G401.6 (cell line): ENCODE data around the gene FOXN4.

Experiments
- FAIRE-seq: peaks from 2 replicates; lab custom pipeline; 2012; peaks lifted over from hg19 to GRCh38; lab: Jason Lieb, UNC

The FOXN4 gene

DNA sequence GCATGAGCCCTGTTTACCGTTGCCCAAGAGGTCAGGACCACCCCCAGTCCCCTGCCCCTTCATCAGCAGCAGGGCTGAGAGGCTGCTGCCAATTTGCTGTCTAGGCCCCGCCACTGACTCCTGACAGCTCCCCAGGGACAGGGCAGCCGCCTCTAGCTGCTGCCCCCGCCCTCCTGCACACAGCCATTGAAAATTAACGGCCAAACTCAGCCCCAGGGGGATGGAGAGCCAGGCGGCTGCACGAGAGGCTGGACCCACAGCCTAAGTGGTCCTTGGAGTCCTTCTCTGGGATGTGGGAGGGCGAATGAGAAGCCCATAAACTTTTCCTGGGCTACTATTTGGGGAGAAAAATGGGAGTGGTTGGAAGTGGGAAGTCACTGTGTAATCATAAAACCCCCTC lies 4.6 kb downstream of the FOXN4 start:
- no peak for FAIRE-seq

DNA sequence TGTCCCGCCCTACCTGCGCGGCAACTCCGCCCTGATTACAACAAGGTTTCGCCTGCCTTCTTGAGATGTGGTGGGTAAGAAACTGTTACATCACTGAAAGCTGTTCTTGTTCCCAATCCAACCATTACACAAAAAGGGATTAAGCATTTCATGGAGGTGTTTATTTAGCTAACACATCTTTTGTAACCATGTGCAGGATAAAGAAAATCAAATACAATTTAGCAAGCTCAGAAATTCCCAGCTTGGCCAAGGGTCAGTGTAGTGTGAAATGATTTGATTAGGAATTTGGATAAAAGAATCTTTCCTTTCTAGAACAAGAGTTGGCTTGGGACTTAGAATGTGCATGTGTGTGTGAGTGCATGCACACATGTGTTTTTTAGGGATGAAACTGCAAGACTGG lies 6.3 kb downstream of the FOXN4 start:
- no peak for FAIRE-seq

DNA sequence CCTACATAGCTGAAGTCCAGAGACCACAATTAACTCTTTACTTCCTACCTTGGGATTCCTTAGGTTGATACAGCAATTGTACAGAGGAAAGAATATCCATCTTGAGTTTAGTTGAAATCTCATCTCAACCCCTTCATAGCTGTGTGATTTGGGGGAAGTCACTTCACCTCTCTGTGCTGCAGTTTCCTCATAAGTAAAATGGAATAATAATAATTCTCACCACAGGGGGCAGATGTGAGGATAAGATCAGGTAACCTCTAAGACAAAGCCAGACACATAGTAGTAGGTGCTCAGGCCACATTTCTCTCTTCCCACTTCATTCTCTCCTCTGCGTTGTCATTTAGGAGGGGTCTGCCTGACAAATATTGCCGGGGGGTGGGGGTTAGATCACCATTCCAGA lies 6.7 kb downstream of the FOXN4 start:
- no peak for FAIRE-seq

DNA sequence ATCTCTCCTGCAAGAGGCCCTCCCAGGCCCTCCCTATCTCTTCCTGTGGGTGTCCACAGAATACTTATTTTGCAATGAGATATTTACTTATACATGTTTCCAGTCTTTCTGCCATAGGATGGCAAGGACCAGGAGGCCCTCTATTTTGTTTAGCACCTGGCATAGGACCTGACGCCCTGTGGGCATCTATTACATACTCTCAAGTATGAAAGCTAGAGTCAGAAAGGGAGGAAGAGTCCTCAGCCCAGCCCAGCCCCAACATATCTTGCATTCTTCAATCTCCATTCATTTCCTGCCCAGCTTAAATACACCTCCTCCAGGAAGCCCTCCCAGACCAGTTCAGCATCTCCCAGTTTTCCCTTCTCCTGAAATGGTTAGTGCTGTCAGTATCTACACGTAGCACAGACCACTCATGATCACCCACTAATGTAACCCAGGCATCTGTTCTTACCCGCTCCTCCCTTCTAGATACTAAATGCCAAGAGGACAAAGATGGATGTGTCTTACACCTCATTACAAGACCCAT lies 7.4 kb downstream of the FOXN4 start:
- no peak for FAIRE-seq

DNA sequence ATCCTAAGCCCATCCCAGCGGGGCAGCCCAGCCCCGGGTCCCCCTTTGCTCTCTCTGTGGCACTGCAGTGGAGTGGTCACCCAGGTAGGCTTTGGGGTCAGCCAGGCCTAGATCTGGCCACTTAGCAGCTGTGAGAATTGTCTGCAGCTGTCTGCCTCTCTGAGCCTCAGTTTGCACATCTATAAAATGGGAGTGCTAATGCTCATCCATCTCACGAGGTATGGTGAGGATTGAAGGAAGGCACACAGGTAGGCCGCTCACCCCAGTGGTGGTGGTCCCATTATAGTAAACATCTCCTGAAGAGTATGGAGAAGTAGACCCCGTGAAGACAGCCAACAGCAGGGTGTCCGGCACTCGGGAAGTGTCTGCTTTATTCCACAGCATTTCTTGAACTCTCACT lies 9.2 kb downstream of the FOXN4 start:
- no peak for FAIRE-seq

DNA sequence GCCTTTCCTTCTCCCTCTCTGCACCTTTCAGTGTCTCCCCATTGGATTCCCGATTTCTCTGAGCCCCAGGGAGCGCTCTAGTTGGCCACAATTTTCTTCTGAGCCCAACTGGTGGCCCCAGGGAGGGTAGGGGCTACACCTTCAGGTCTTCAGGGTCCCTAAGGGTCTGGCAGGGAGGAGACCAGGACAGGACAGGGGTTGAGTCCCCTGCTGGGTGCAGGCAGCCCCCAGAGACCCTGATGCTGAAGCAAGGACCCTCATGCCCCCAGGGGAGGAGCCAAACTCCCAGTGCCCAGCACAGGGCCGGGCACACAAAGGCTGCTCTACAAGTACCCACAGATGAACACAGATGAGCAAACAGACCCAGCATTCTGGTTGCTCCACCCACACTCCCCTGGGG lies 12.7 kb downstream of the FOXN4 start:
- no peak for FAIRE-seq

DNA sequence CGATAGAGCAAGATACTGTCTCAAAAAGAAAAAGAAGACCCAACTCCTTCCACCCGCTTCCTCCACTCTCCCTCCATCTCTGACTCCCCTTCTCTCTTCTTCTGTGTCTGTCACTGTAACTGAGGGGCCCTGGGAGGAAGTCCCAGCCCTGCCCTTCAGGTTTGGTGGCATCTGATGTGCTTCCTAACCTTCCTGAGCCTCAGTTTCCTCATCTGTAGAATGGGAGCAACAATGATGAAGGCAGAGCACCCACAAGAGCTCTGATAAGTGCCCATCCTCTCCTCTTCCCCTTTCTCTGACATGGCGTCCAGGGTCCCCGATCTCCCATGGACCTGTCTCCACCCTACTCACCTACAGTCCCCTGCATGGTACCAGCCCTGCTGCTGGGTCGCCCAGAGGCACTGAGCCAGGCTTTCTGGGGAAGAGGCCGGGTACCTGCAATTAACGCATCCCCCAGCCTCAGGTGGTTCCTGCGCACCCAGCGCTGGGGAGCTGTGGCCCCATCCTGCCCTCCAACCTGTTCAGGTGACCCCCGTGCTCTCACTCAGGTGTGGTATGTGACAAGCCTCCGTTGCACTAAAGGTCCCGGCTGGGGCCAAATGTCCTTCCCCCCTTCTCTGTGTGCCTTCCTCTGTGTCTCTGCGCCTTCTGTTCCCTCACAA lies 13.2 kb downstream of the FOXN4 start:
- FAIRE-seq: no peak

DNA sequence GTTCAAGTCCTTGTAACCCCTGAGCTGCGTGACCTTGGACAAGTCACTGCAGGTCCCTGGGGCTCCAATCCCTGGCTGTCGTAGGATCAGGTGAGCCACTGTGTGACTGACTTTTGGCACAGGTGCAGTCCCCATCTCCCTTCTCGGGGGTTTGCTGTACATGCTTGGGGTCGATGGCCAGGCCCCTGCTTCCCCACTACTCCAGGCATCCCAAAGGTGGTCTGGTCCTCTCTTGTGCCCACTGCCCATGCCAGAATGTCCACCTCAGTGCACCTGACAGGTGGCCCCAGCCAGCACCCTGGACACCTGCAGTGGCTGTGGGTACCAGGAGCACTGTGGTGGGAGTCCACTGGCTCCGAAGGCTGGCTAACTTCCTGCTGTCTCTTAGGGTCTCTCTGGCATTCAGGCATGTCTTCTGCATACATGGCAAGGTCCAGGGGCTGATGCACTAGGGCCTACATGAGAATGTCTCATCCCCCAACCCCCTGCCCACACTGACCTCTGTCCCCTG lies 14.7 kb downstream of the FOXN4 start:
- no peak for FAIRE-seq

DNA sequence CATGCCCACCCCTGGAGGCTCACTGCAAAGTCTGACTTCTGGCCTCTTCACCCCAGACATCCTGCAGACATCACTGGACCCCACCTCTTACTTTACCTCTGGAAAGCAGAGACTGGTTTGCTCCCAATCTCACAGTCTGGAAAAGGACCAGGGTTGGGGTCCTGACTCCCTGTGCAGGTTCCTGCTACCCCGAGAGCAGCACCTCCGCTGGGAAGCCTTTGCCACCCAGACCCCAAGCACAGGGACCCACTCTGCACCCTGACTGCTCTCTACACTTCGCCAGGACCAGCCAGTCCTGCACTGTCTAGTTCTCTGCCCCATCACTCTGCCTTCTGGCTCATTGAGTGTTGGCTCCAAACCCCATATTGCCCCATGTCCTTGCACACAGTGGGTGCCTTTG lies 16.0 kb downstream of the FOXN4 start:
- no peak for FAIRE-seq

DNA sequence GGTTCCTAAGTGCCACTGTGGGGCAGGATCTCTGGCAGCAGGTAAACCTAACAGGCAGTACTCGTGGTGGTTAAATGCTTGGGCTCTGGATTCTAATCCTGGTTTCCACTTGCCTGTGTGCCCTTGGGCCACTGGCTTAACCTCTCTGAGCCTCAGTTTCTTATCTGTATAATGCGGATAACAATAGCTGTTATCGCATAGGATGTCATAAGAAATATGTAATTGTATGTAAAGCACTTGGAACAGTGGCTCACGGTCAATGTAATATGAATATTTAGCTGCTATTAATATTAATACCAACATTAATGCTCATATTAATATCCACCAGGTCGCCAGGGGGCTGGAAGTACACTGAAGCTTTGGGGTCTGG lies 16.8 kb downstream of the FOXN4 start:
- no peak for FAIRE-seq

DNA sequence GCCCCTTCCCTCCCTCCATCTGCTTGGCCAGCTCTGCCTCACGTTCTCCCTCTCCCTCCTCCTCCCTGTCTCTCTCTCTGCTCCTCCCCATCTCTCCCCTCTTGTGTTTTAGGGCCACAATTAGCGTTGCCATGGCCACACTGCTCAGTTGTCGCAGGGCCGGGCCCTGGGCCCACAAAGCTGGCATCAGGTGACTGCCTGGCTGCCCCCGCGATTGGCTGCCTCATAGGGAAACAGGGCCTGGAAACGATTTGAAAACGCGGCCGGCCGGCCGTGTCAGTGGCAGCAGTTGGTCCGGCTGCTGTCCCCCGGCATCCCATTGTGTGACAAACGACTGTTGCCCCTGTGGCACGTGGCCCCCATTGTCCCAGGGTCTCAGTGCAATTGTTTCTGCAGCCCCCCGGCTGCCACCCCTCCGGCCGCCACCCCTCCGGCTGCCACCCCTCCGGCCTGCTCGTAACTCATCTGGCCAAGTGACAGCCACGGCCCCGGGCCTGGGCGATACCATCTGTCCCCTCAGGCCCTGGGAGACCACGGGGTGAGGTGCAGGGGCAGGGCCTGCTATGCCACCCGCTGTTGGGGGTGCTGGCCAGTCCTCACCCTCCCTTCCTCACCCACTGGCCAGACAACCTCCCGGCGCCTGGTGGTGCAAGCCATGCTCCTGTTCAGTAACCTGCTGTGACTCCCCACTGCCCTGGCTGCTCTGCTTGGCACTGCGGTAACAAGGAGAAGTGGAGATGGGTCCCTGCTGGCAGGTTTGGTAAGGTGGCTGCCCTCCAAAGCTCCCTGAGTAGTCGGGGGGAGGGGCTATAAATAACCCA lies 17.4 kb downstream of the FOXN4 start:
- FAIRE-seq: no peak

DNA sequence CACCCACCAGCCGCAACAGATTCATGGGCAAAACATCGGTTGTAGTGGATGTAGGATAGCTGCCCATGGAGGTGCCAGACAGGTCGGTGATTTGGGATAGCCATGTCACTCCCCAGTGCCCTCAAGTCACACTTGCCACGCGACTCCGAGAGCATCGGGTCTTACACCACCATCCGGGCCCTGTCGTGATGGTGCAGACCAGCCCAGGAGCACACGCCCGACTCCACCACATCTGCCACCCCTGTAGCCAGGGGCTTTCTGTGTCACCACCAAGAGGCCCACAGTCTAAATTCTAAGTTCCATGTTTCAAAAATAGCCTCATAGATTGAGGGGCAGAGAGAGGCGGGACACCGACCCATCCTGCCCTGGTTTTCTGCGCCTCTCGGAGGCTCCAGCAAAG lies 18.0 kb downstream of the FOXN4 start:
- no peak for FAIRE-seq

DNA sequence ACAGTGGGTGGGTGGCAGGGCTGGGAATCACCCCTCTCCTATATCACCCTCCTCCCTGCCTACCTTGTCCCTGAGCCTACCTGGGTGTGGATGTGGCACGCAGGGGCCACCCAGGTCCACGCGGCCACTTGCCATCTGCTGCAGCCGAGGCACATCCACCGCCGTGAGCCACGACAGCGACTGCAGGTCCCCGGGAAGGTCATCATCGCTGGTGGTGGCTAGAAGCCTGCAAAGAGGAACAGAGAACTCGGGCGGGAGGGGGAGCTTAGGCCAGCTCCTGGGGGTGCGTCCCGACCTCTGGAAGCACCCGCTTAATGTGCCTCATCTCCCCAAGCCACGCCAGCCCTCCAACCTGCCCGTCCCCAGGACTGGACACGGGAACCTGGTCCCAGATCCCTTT lies 19.0 kb downstream of the FOXN4 start:
- FAIRE-seq: no peak

DNA sequence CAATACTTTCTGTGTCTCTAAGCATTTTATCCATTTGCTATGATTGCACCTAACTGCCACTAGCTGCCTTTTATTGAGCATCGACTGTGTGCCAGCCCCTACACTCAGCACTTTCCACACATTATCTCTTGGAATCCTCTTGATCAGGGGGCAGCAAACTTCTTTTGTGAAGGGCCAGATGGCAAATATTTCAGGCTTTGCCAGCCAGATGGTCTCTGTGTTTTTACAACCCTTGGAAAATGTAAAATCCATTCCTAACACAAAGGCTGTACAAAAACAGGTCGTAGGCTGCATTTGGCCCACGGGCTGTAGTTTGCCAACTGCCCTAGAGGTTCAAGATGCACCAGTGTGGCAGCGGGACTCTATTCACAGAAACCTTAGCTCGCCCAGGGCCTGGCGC lies 19.5 kb downstream of the FOXN4 start:
- no peak for FAIRE-seq

DNA sequence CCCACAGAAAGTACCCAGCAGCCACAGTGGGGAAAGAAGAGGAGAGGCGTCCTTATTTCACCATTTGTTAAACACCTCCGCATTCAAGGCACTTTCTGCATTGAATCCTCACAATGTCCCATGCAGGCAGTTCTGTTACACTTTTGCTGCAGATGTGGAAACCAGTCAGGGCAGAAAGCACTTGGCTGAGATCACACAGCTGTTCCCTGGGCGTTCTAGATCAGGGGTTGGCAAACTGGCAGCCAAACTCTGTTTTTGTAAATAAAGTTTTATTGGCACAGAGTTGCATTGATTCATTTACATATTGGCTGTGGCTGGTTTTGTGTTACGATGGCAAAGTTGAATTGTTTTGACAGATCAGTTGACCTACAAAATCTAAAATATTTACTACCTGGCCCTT lies 20.1 kb downstream of the FOXN4 start:
- FAIRE-seq: no peak

DNA sequence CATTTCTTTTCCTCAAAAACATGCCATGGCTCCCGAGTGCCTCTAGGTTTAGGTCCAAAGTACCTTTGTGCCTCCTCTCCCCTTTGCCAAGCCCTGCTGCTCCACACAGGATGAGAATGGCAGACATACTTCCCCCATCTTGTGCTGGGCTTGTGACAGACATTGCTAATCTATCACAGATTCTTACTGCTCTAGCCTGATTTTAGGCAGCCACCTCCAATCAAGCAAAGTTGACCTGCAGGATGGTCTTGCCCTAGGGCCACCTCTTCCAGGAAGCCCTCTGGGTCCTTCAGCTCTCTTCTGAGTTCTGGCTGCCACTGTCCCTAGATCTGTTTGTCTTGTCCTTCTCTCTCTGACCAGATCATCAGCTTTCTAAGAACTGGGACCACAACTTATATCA lies 20.5 kb downstream of the FOXN4 start:
- no peak for FAIRE-seq

DNA sequence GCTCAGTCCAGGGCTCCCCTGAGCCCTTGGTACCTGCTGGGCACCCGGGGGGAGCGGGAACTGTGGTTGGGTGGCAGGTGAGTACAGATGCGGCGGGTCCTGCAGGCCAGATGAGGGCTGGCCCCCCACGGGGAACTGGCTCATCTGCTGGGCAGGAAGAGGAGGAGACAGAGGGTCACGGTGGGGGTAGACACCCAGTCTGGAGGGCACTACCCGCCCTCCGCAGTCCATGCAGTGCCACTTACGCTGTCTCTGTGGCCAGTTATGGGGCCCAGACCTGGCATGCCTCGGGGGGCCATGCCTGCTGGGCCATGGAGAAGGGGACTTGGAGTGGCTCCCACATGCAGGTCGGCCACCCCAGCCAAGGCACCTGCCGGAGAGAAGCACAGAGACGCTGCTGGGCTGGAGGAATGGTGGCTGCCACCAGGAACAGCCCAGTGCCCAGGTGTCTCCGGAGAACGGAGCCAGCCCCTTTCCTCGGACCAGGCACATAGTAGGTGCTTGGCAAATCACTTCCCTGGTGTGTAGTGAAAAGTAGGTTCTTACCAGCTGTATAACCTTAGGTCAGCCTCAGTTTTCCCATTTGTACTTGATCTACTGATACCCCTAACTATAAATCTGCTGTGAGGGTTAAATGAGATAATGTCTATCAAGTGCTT lies 21.1 kb downstream of the FOXN4 start:
- FAIRE-seq: no peak

DNA sequence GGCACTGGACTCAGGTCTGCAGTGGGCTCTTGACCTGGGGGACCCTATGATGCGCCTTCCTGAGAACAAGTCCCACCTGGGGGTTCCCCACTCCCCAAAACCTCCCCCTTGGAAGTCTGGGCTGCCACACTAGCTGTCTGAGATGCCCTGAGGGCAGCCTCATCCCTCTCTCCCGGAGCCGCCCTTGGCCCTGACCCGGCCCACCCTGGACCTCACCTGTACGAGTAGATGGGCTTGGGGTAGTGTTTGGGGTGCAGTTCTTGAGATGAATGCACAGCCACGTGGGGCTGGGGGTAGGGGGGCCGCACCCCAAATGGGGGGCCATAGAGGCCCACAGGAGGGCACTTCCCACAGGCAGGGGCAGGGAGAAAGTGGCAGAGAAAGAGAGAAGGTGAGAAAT lies 21.9 kb downstream of the FOXN4 start:
- FAIRE-seq: no peak

DNA sequence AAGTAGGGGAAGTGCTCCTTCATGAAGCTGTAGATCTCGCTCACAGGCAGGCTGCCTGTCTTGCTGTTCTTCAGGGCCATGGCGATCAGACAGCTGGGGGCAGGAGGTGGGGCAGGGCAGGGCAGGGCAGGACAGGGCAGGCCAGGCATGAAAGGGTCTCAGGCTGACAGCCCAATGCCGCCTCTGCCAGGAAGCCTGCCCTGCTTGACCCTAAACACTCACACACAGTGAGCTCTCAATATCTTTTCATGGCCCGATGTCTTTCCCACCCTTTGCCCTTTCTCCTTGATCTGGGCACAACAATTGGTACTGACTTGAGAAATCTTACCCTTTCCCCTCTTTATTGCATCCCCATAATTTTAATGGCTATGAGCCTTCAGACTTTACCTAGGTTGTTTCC lies 22.4 kb downstream of the FOXN4 start:
- no peak for FAIRE-seq

DNA sequence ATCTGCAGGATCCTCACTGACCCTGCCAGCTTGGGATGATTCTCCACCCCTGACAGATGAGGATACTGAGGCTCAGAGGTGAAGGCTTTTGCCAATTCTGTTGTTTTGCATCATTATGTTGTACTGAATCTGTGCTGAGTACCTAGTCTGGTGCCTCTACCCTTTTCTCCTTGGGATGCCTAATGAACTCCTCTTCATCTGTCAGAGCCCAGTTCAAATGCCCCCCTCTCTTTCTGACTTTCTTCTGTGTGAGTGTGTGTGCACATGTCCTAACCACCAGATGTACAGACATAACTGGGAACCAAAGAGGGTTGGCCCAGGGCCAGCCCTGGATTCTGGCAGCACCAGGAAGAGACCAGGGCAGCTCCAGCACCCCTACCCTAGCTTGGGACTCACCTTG lies 22.8 kb downstream of the FOXN4 start:
- no peak for FAIRE-seq

DNA sequence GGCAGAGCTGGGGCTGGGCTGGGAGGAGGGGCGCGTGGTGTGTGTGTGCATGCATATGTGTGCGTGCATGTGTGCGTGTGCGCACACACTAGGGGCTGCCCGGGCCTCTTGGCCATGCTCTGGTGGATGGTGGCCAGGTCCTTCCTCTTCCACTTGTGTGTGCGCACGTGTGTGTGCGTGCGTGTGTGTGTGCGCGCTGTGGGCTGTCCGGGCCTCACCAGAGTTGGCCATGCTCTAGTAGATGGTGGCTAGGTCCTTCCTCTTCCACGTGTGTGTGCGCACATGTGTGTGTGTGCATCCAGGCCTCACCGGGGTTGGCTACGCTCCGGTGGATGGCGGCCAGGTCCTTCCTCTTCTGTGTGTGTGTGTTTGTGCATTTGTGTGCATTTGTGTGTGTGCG lies 24.7 kb downstream of the FOXN4 start:
- FAIRE-seq: no peak

DNA sequence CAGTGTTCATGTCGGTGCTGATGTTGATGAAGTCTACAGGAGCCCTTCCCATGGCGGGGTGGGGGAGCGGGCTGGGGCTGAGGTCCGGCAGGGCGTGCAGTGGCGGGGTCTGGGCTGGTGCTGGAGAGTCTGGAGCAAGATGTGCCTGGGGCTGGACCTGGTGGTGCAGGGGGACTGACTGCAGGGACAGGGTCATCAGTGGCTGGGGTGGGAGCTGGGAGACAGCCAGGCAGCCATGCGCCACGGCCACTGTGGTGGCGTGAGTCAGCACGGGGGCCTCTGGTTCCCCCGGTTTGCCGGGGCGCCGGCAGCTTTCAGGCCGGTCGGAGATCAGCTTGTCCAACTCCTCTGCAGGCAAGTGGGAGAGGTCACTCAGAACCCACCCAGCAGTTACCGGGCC lies 27.6 kb downstream of the FOXN4 start:
- FAIRE-seq: no peak

DNA sequence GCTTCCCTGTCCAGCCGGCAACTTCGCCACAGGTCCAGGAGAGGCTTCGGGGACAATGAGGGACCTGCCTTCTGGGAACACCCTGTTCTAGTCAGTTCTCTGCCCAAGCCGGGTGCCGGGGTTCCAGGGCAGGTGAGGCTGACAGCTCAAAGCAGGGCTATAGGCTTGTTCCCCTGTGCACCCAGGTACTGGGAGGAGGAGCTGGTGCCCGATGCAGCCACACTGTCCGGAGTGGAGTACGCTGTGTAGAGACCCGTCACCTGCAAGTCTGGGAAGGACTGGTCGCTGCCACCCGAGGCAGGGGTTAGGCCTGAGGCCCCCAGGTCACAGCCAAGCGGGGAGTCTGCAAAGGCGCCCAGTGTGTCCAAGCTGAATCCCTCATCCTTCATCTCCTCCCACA lies 29.6 kb downstream of the FOXN4 start:
- FAIRE-seq: no peak
